Neural crest cell (in vitro differentiated cells): ENCODE results near the gene SUPT20HL1. TPM values are rescaled to one million over a fixed set of nuclear protein-coding genes. Genes with fewer than 3 reads are reported as not detected.

Experiments
- DNase-seq: peaks from one replicate; pipeline ENCODE4 v3.0.0; 2021; ENCODE audit warnings: low read depth, mixed read lengths, low spot score
- H3K27ac Mint-ChIP-seq: one replicate; pipeline ENCODE4 v1.8.0; 2021; ENCODE audit warnings: mild to moderate bottlenecking, mixed read lengths; ENCODE audit not compliant: unreplicated experiment
- H3K27me3 Mint-ChIP-seq: 2 replicates; pipeline ENCODE4 v1.8.0; 2021; ENCODE audit warnings: low read depth, mild to moderate bottlenecking, mixed read lengths
- H3K36me3 Mint-ChIP-seq: 2 replicates; pipeline ENCODE4 v1.8.0; 2021; ENCODE audit warnings: low read depth, mild to moderate bottlenecking, mixed read lengths
- H3K4me1 Mint-ChIP-seq: 2 replicates; pipeline ENCODE4 v1.8.0; 2021; ENCODE audit warnings: mixed read lengths
- H3K4me3 Mint-ChIP-seq: one replicate; pipeline ENCODE4 v1.8.0; 2021; ENCODE audit warnings: mild to moderate bottlenecking, mixed read lengths
- H3K9me3 Mint-ChIP-seq: 2 replicates; pipeline ENCODE4 v1.8.0; 2021; ENCODE audit warnings: mixed read lengths
- total RNA-seq: library from RNA; stranded (reverse); gene quantifications from 2 replicates; pipeline ENCODE4 v1.2.1, GENCODE V29; 2021
- TF ChIP-seq, protein P1 (sequence below): fragments of 200-600 bp; sonication (generic); conservative IDR thresholded peaks from 2 replicates; pipeline ENCODE4 v1.5.0; 2021; ENCODE audit warnings: antibody characterized with exemption, mild to moderate bottlenecking

The SUPT20HL1 gene
- total RNA-seq, 1 donor from 2014 or later = not detected

DNA sequence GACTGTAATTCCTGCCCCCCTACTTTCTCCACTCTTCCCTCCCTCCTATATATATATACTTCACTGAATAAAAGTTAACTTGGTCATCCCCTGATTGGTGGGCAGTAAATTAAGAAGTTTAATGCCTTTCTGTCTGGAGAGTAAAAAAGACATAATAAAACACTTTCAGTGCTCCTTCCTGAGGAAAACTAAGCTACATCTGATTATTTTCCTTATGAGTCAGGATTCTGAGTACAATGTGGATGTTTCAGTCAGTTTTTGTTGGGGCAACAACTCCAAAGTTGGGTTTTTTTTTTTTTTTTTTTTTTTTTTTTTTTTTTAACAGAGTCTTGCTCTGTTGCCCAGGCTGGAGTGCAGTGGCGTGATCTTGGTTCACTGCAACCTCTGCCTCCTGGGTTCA lies 24.6 kb upstream of the SUPT20HL1 start:
- Mint-ChIP-seq H3K4me3 (no peak overlapping the region), H3K27me3 (peaks cover 18% of the 10 kb centered on the region), H3K4me1 (no peaks in the 10 kb centered on the region), H3K36me3 (no peaks in the 10 kb centered on the region), H3K9me3 (no peaks in the 10 kb centered on the region), H3K27ac (no peak overlapping the region)
- DNase-seq = no peak
- TF ChIP-seq, protein P1, sequence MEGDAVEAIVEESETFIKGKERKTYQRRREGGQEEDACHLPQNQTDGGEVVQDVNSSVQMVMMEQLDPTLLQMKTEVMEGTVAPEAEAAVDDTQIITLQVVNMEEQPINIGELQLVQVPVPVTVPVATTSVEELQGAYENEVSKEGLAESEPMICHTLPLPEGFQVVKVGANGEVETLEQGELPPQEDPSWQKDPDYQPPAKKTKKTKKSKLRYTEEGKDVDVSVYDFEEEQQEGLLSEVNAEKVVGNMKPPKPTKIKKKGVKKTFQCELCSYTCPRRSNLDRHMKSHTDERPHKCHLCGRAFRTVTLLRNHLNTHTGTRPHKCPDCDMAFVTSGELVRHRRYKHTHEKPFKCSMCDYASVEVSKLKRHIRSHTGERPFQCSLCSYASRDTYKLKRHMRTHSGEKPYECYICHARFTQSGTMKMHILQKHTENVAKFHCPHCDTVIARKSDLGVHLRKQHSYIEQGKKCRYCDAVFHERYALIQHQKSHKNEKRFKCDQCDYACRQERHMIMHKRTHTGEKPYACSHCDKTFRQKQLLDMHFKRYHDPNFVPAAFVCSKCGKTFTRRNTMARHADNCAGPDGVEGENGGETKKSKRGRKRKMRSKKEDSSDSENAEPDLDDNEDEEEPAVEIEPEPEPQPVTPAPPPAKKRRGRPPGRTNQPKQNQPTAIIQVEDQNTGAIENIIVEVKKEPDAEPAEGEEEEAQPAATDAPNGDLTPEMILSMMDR = no peak

DNA sequence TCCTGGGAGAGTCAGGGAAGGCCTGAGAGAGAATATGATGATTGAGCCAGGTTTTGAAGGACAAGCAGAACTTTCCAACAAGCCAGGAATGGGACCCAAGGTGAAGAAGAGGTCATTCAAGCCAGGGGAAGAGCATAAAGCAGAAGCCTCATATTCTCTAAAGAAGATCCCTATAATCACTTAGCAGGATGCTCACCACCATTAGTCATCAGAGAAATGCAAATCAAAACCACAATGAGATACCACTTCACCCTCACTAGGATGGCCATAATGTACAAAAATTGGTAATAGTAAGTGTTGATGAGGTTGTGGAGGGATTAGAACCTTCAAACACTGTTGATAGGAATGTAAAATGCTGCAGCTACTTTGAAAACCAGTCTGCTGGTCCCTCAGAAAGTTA lies 20.5 kb upstream of the SUPT20HL1 start:
- H3K36me3 Mint-ChIP-seq = no peaks in the 10 kb centered on the region

DNA sequence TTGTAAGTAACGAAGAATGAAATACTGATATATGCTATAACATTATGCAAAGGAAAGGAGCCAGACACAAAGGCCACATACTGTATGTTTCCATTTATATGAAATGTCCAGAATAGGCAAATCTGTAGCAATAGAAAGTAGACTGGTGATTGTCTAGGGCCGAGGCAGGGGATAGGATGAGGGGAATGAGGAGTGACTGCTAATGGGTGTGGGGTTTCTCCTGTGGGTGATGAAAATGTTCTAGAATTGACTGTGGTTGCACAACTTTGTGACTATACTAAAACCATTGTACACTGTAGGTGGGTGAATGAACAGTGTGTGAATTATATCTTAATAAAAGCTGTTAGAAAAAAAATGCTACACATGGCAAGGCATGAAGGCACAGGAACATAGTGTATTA lies 19.9 kb upstream of the SUPT20HL1 start:
- no peaks in the 10 kb centered on the region for H3K9me3 Mint-ChIP-seq
- no peaks in the 10 kb centered on the region for H3K36me3 Mint-ChIP-seq
- TF ChIP-seq, protein P1 = no peak
- DNase-seq = no peak
- H3K4me3 Mint-ChIP-seq = no peak overlapping the region
- H3K27me3 Mint-ChIP-seq = peaks cover 37% of the 10 kb centered on the region
- no peak overlapping the region for H3K27ac Mint-ChIP-seq
- H3K4me1 Mint-ChIP-seq = no peaks in the 10 kb centered on the region

More for the DNA sequence above, 20.5 kb upstream of the SUPT20HL1 start:
- H3K9me3 Mint-ChIP-seq = no peaks in the 10 kb centered on the region
- no peak overlapping the region for H3K27ac Mint-ChIP-seq
- no peak overlapping the region for H3K4me3 Mint-ChIP-seq
- H3K4me1 Mint-ChIP-seq = no peaks in the 10 kb centered on the region
- TF ChIP-seq, protein P1 = no peak
- no peak for DNase-seq
- H3K27me3 Mint-ChIP-seq = peaks cover 37% of the 10 kb centered on the region

DNA sequence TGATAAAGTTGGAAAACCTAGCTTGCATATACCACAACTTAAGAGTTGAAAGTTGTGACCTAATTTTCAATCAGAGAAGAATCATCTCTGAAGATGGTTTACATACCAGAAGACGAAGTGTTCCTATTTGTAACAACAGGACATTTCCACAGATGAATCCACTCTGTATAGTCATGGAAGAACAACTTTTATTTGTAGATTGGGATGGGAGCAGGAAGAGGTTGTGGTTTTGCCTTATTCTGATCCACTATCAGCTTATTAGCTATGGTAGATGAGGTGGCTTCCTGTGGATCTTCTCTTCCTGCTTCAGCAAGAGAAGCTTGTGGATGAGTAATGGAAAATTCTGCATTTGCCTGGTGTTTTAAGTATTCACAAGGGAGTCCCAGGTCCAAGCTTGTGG lies 18.6 kb upstream of the SUPT20HL1 start:
- Mint-ChIP-seq H3K4me1 (no peaks in the 10 kb centered on the region), H3K4me3 (no peak overlapping the region), H3K27ac (no peak overlapping the region), H3K9me3 (no peaks in the 10 kb centered on the region), H3K27me3 (peaks cover 33% of the 10 kb centered on the region), H3K36me3 (no peaks in the 10 kb centered on the region)
- no peak for DNase-seq
- TF ChIP-seq, protein P1 = no peak

DNA sequence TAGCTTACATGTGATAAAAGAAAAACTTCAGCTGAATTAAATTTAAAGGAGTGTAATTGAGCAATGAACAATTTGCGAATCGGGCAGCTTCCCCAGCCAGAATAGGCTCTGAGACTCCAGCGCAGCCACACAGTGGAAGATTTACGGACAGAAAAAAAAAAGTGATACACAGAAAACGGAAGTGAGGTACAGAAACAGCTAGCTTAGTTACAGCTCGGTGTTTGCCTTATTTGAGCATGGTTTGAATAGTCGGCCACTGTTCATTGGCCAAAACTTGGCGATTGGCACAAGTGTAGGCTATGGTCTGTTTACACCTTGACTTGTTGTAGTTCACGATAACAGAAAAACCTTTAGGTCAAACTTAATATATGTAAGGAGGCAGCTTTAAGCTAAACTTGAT lies 16.7 kb upstream of the SUPT20HL1 start:
- DNase-seq = no peak
- no peaks in the 10 kb centered on the region for H3K36me3 Mint-ChIP-seq
- no peaks in the 10 kb centered on the region for H3K9me3 Mint-ChIP-seq
- no peak overlapping the region for H3K27ac Mint-ChIP-seq
- TF ChIP-seq, protein P1 = no peak
- H3K27me3 Mint-ChIP-seq = peaks cover 33% of the 10 kb centered on the region
- H3K4me1 Mint-ChIP-seq = no peaks in the 10 kb centered on the region
- no peak overlapping the region for H3K4me3 Mint-ChIP-seq

DNA sequence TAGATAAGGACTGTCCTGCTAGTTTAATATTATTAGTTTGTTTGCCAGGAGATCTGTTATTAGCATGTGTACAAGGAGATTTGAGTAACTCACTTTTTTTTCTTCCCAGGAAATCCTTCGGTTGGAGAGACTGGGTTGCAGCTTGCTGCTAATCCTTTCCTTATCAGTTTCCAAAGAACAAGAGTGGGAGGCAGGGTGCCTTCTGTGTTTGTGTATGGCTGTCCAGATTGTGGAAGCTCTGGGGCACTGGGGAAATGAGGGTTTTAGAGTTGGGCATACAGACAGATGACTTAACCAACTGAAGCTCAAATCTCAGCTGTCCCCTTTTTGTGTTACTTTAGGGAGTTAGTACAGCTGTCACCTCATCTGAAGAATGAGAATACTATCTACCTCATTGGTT lies 12.6 kb upstream of the SUPT20HL1 start:
- TF ChIP-seq, protein P1 = no peak
- Mint-ChIP-seq H3K4me3 (no peak overlapping the region), H3K27me3 (peaks cover 2% of the 10 kb centered on the region), H3K36me3 (no peaks in the 10 kb centered on the region), H3K9me3 (no peaks in the 10 kb centered on the region), H3K4me1 (no peaks in the 10 kb centered on the region), H3K27ac (no peak overlapping the region)
- no peak for DNase-seq
